HEK293 (cell line): Measurements from ENCODE around the gene EFCAB8.

Experiments used
- ZNF114 ChIP-seq: fragments of 450-650 bp; formaldehyde crosslinking; IDR thresholded peaks from 2 replicates; pipeline ENCODE4 v1.5.0; 2017; ENCODE audit warnings: missing biosample characterization, missing genetic modification characterization
- ZNF239 ChIP-seq: fragments of 450-650 bp; formaldehyde crosslinking; IDR thresholded peaks from 2 replicates; pipeline ENCODE4 v1.5.1; 2016; ENCODE audit warnings: missing biosample characterization, missing genetic modification characterization
- ZNF274 ChIP-seq, 2 experiments: fragments of 200-500 bp in 1 of 2; fragments of 450-650 bp in 1 of 2; sonication (Bioruptor generic) in 1 of 2; formaldehyde crosslinking in 1 of 2; IDR thresholded peaks; 2 replicates each; pipeline versions ENCODE4 v1.5.1 to v1.6.1; 2014 to 2016; ENCODE audit warnings: borderline replicate concordance in 1 of 2, inconsistent platforms in 1 of 2, low read length in 1 of 2, missing biosample characterization in 1 of 2, missing genetic modification characterization in 1 of 2
- ZNF311 ChIP-seq: fragments of 450-650 bp; formaldehyde crosslinking; IDR thresholded peaks from 2 replicates; pipeline ENCODE4 v1.5.1; 2017; ENCODE audit warnings: missing biosample characterization, missing genetic modification characterization, borderline replicate concordance
- ZNF623 ChIP-seq: fragments of 450-650 bp; formaldehyde crosslinking; IDR thresholded peaks from 2 replicates; pipeline ENCODE4 v1.5.1; 2016; ENCODE audit warnings: missing biosample characterization, missing genetic modification characterization
- TF ChIP-seq, protein P1 (sequence below): fragments of 450-650 bp; formaldehyde crosslinking; IDR thresholded peaks from 2 replicates; pipeline ENCODE4 v1.5.1; 2016; ENCODE audit warnings: missing biosample characterization, missing genetic modification characterization

DNA sequence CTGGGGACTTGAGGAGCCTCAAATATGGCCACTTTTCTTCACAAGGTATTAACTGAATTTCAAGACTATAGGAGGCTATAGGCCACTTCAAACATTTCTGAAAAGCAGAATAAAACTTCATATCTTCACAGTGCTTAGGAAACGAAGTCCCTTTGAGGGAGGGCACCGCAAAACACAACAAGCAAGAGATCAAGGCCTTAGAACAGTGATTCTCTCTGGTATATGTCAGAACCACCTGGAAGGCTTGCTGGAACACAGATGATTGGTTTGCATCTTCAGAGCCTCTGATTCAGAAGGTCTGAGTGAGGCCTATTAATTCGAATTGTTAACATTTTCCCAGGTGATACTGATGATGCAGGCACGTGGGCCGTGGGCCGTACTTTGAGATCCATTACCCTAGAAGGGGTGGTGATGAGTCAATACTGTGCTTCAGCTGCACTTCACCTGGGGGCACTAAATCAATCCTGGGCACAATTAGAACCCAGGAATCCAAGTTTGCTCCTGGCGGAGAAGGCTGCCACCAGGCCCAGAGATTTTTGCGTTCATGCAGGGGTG, 134.8 kb downstream of the EFCAB8 start:
- TF ChIP-seq ZNF239 (tag by site-specific recombination) (no peak), ZNF623 (tag by site-specific recombination) (no peak), ZNF311 (no peak), ZNF114 (no peak), ZNF274 (IDR thresholded peaks at IDR 0.05; ENCODE audit: low read length) (no peak), ZNF274 (tag by site-specific recombination; IDR thresholded peaks at IDR 0.05; ENCODE audit: borderline replicate concordance) (no peak)
- TF ChIP-seq, protein P1, sequence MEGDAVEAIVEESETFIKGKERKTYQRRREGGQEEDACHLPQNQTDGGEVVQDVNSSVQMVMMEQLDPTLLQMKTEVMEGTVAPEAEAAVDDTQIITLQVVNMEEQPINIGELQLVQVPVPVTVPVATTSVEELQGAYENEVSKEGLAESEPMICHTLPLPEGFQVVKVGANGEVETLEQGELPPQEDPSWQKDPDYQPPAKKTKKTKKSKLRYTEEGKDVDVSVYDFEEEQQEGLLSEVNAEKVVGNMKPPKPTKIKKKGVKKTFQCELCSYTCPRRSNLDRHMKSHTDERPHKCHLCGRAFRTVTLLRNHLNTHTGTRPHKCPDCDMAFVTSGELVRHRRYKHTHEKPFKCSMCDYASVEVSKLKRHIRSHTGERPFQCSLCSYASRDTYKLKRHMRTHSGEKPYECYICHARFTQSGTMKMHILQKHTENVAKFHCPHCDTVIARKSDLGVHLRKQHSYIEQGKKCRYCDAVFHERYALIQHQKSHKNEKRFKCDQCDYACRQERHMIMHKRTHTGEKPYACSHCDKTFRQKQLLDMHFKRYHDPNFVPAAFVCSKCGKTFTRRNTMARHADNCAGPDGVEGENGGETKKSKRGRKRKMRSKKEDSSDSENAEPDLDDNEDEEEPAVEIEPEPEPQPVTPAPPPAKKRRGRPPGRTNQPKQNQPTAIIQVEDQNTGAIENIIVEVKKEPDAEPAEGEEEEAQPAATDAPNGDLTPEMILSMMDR (tag by site-specific recombination) = no peak
